ENCODE results near the gene FAM117A. TPM values are rescaled to one million over a fixed set of nuclear protein-coding genes. Genes with fewer than 3 reads are reported as not detected.

The FAM117A gene
- total RNA-seq, 1 experiment from 2014 or later: 41.5 TPM

DNA sequence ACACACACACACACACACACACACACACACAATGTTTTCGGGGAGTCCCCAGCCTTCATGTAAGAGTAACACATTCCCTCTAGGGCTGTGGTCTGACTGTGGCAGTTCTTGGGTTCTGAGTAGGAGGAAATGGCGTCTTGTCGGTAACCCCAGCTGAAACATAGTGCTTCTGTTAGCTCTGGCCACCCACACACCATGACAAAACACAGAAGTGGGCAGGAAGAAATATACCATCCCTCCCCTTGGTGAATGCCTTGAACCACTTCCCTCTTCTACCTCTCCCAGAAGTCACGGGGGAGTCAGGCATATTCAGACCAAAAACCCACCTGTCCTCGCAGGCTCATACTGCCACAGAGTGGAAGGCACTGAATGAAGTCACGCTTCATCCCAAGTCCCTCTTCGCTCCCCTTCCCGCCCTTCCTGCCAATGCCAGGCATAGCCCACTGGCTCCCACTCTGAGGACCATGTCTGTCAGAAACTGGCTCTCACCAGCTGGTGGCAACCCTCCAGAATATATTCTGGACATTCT, 67.6 kb downstream of the FAM117A start:
- Mint-ChIP-seq H3K4me1 (ENCODE audit: low read depth, unreplicated experiment) (peaks cover 18% of the 10 kb centered on the region), H3K36me3 (ENCODE audit: insufficient read depth, unreplicated experiment) (peaks cover 19% of the 10 kb centered on the region), H3K27ac (ENCODE audit: unreplicated experiment) (no peak overlapping the region), H3K27me3 (ENCODE audit: insufficient read depth, unreplicated experiment) (peaks cover 5% of the 10 kb centered on the region), H3K9me3 (ENCODE audit: unreplicated experiment) (no peaks in the 10 kb centered on the region), H3K4me3 (ENCODE audit: unreplicated experiment) (no peak overlapping the region)
- Histone ChIP-seq H3K27me3 (replicated peaks; ENCODE audit: control insufficient read depth, insufficient read depth, low read length) (no peaks in the 10 kb centered on the region), H3K9me3 (no peaks in the 10 kb centered on the region), H3K4me3 (ENCODE audit: low read depth, low read length) (no peak overlapping the region), H3K4me1 (no peaks in the 10 kb centered on the region; the same call in 1 of the 2 replicates), H3K36me3 (ENCODE audit: control insufficient read depth, insufficient read depth, low read length) (peaks cover 2% of the 10 kb centered on the region; the same call in 1 of the 2 replicates)
- TF ChIP-seq, protein P1, sequence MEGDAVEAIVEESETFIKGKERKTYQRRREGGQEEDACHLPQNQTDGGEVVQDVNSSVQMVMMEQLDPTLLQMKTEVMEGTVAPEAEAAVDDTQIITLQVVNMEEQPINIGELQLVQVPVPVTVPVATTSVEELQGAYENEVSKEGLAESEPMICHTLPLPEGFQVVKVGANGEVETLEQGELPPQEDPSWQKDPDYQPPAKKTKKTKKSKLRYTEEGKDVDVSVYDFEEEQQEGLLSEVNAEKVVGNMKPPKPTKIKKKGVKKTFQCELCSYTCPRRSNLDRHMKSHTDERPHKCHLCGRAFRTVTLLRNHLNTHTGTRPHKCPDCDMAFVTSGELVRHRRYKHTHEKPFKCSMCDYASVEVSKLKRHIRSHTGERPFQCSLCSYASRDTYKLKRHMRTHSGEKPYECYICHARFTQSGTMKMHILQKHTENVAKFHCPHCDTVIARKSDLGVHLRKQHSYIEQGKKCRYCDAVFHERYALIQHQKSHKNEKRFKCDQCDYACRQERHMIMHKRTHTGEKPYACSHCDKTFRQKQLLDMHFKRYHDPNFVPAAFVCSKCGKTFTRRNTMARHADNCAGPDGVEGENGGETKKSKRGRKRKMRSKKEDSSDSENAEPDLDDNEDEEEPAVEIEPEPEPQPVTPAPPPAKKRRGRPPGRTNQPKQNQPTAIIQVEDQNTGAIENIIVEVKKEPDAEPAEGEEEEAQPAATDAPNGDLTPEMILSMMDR (IDR thresholded peaks at IDR 0.05; ENCODE audit: insufficient read depth in 1 of 2, low read depth in 1 of 2, low read length in 1 of 2, severe bottlenecking in 1 of 2, unreplicated experiment in 1 of 2): no peak
- intact Hi-C loops (cut with micrococcal nuclease; ENCODE audit: unreplicated experiment): no loop called here
- ChIA-PET CTCF (interaction anchor here (0.5 to 8.6 kb wide), 12 partner anchors 8 to 381 kb away, joined by 3 to 114 read pairs (median 5); partner anchors contain the start of genes FAM117A, NXPH3 and PHB1), POLR2A (interaction anchor here (1.0 kb wide), 1 partner anchor 12 kb away, joined by 4 read pairs; the partner anchor contains the start of gene SLC35B1)
- no peak for DNase-seq
- BruUV-seq (replicated peaks): no TSS peak

GRCh38 chr17:49695698-49696232, 68.2 kb downstream of the FAM117A start:
- Mint-ChIP-seq H3K9me3 (ENCODE audit: unreplicated experiment) (no peaks in the 10 kb centered on the region), H3K27me3 (ENCODE audit: insufficient read depth, unreplicated experiment) (peaks cover 5% of the 10 kb centered on the region), H3K36me3 (ENCODE audit: insufficient read depth, unreplicated experiment) (peaks cover 13% of the 10 kb centered on the region), H3K4me3 (ENCODE audit: unreplicated experiment) (no peak overlapping the region), H3K4me1 (ENCODE audit: low read depth, unreplicated experiment) (peaks cover 18% of the 10 kb centered on the region), H3K27ac (ENCODE audit: unreplicated experiment) (no peak overlapping the region)
- Histone ChIP-seq H3K27me3 (replicated peaks; ENCODE audit: control insufficient read depth, insufficient read depth, low read length) (no peaks in the 10 kb centered on the region), H3K4me3 (ENCODE audit: low read depth, low read length) (no peak overlapping the region), H3K36me3 (ENCODE audit: control insufficient read depth, insufficient read depth, low read length) (no peaks in the 10 kb centered on the region), H3K4me1 (no peaks in the 10 kb centered on the region; the same call in 1 of the 2 replicates), H3K9me3 (no peaks in the 10 kb centered on the region)
- no peak for DNase-seq
- CTCF ChIA-PET: interaction anchor here (0.6 to 8.6 kb wide), 10 partner anchors 9 to 281 kb away, joined by 3 to 114 read pairs (median 6); partner anchors contain the start of genes FAM117A, NXPH3 and PHB1
- TF ChIP-seq, protein P1 (IDR thresholded peaks at IDR 0.05; ENCODE audit: insufficient read depth in 1 of 2, low read depth in 1 of 2, low read length in 1 of 2, severe bottlenecking in 1 of 2, unreplicated experiment in 1 of 2): no peak
- intact Hi-C loops (cut with micrococcal nuclease; ENCODE audit: unreplicated experiment): loop anchor here (1.0 to 2.0 kb wide), 3 partner anchors 77 to 127 kb away; partner anchors contain the start of gene NXPH3
- BruUV-seq (replicated peaks): no TSS peak
- POLR2A ChIA-PET: no interaction called here

- no TSS peak for BruUV-seq (replicated peaks)
- Histone ChIP-seq H3K9me3 (no peaks in the 10 kb centered on the region), H3K27me3 (replicated peaks; ENCODE audit: control insufficient read depth, insufficient read depth, low read length) (no peaks in the 10 kb centered on the region), H3K4me3 (ENCODE audit: low read depth, low read length) (no peak overlapping the region), H3K36me3 (ENCODE audit: control insufficient read depth, insufficient read depth, low read length) (no peaks in the 10 kb centered on the region), H3K4me1 (no peaks in the 10 kb centered on the region; the same call in 1 of the 2 replicates)
- TF ChIP-seq, protein P1 (IDR thresholded peaks at IDR 0.05; ENCODE audit: insufficient read depth in 1 of 2, low read depth in 1 of 2, low read length in 1 of 2, severe bottlenecking in 1 of 2, unreplicated experiment in 1 of 2): peak; percentile 99 to 100
- peaks cover 7% of the 10 kb centered on the region for H3K36me3 Mint-ChIP-seq (ENCODE audit: insufficient read depth, unreplicated experiment)
- no peaks in the 10 kb centered on the region for H3K9me3 Mint-ChIP-seq (ENCODE audit: unreplicated experiment)
- H3K4me3 Mint-ChIP-seq (ENCODE audit: unreplicated experiment): peak overlapping the region; percentile 48
- H3K4me1 Mint-ChIP-seq (ENCODE audit: low read depth, unreplicated experiment): peaks cover 18% of the 10 kb centered on the region
- CTCF ChIA-PET: interaction anchor here (0.5 to 8.6 kb wide), 10 partner anchors 9 to 138 kb away, joined by 3 to 114 read pairs (median 4); partner anchors contain the start of genes FAM117A and NXPH3
- no peak overlapping the region for H3K27ac Mint-ChIP-seq (ENCODE audit: unreplicated experiment)
- intact Hi-C loops (cut with micrococcal nuclease; ENCODE audit: unreplicated experiment): loop anchor here (1.0 to 2.0 kb wide), 3 partner anchors 76 to 127 kb away; partner anchors contain the start of gene NXPH3
- POLR2A ChIA-PET: no interaction called here
- peaks cover 5% of the 10 kb centered on the region for H3K27me3 Mint-ChIP-seq (ENCODE audit: insufficient read depth, unreplicated experiment)
- peak; percentile 69 to 84 for DNase-seq
Observed at GRCh38 chr17:49694847-49695697, 68.9 kb downstream of the FAM117A start.

Measured in Caco-2 (cell line).